RKO (cell line): ENCODE data around the gene CCDC33.

Experiments
- DNase-seq: peaks from one replicate; pipeline ENCODE4 v3.0.0-alpha.2; 2016; ENCODE audit warnings: low spot score

Gene CCDC33

GRCh38 chr15:74259292-74259648 is 23.1 kb downstream of the CCDC33 start:
- no peak for DNase-seq

- no peak for DNase-seq
These were observed 23.9 kb downstream of the CCDC33 start for GRCh38 chr15:74259821-74260607.

GRCh38 chr15:74261041-74261440 is 24.9 kb downstream of the CCDC33 start:
- no peak for DNase-seq

GRCh38 chr15:74261685-74262084 is 25.6 kb downstream of the CCDC33 start:
- DNase-seq, result no peak

GRCh38 chr15:74262151-74262550 is 26.0 kb downstream of the CCDC33 start:
- DNase-seq, result no peak

GRCh38 chr15:74262625-74263024 is 26.5 kb downstream of the CCDC33 start:
- DNase-seq, result no peak

GRCh38 chr15:74263466-74263865 is 27.3 kb downstream of the CCDC33 start:
- DNase-seq, result no peak

- no peak for DNase-seq
These were observed 28.0 kb downstream of the CCDC33 start for GRCh38 chr15:74264081-74264501.

GRCh38 chr15:74265046-74265639 is 29.0 kb downstream of the CCDC33 start:
- DNase-seq, result peak; percentile 12

- no peak for DNase-seq
These were observed 31.9 kb downstream of the CCDC33 start for GRCh38 chr15:74268020-74268419.

- DNase-seq, result no peak
These were observed 33.4 kb downstream of the CCDC33 start for GRCh38 chr15:74269362-74270035.

- no peak for DNase-seq
These were observed 34.0 kb downstream of the CCDC33 start for GRCh38 chr15:74270155-74270554.

- DNase-seq, result no peak
These were observed 34.9 kb downstream of the CCDC33 start for GRCh38 chr15:74270854-74271520.

- DNase-seq, result no peak
These were observed 36.7 kb downstream of the CCDC33 start for GRCh38 chr15:74272812-74273211.

- DNase-seq, result no peak
These were observed 38.4 kb downstream of the CCDC33 start for GRCh38 chr15:74274470-74275038.

- no peak for DNase-seq
These were observed 39.8 kb downstream of the CCDC33 start for GRCh38 chr15:74275957-74276356.

- no peak for DNase-seq
These were observed 40.4 kb downstream of the CCDC33 start for GRCh38 chr15:74276560-74276959.

GRCh38 chr15:74277242-74277810 is 41.2 kb downstream of the CCDC33 start:
- DNase-seq, result no peak

- DNase-seq, result no peak
These were observed 42.1 kb downstream of the CCDC33 start for GRCh38 chr15:74278207-74278606.

GRCh38 chr15:74281147-74282133 is 45.3 kb downstream of the CCDC33 start:
- no peak for DNase-seq

GRCh38 chr15:74283368-74283767 is 47.2 kb downstream of the CCDC33 start:
- DNase-seq, result no peak
